GM21737 (cell line): ENCODE results near the gene PDCD7.
"Not testable (repeated sequence)": the region's sequence is repeated elsewhere in the genome, so short reads cannot be mapped to it uniquely, and the experiment has no call there.

Experiments used
- ATAC-seq: cut with Tn5 transposase; IDR thresholded peaks from one replicate; pipeline ENCODE4 v1.9.1; 2021; ENCODE audit warnings: mild to moderate bottlenecking, moderate library complexity; ENCODE audit not compliant: unreplicated experiment

The PDCD7 gene

GRCh38 chr15:65076486-65077290, 56.9 kb downstream of the PDCD7 start, which contains the start of gene KBTBD13:
Gene KBTBD13, plus strand, starts transcription at chr15:65076746. Its CDS starts 70 bp downstream, at chr15:65076816.
- ATAC-seq: no peak

GRCh38 chr15:65075607-65076395, 57.8 kb downstream of the PDCD7 start:
- not testable (repeated sequence) for ATAC-seq

GRCh38 chr15:65074946-65075345, 58.7 kb downstream of the PDCD7 start:
- not testable (repeated sequence) for ATAC-seq

GRCh38 chr15:65072617-65073016, 61.0 kb downstream of the PDCD7 start:
- ATAC-seq: no peak

DNA sequence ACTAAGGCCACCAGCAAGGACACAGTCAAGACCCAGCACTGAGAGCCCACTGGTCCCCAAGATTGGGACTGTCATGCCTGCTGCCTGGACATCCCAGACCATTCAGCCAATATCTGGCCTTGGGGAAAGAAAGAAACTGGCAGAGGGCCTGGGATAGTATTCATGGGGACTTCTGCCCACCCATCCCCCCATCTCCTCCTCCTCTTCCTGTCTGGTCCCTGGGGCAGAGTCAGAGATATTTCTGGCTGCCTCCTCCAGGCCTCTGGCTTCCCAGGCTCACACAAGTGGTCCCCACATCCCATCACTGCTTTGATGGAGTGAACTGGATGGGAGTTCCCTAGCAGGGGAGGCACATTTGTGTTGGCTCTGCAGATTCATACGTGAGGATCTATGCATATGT, 61.6 kb downstream of the PDCD7 start:
- ATAC-seq: no peak

DNA sequence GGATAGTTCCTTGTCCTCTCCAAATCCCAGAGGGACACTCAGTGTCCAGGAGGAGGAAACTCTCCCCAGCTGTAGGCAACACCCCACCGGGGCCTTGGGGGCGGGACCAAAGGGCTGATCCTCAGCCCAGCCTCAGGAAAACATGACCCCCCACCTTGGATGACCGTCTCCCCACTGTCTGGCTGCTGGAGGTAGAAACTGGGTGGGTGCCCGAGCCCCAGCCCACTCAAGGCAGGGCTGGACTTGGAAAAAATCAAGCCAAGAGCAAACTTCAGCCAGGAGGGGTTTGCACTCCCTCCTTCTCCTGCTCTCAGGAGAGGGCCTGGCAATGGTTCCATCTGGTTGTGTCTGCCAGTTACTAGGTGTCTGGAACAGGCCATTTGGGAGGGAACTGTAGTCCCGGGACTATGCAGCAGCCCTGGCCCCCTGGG, 62.2 kb downstream of the PDCD7 start:
- ATAC-seq: no peak

- no peak for ATAC-seq
These were observed 63.6 kb downstream of the PDCD7 start for GRCh38 chr15:65069779-65070546.

DNA sequence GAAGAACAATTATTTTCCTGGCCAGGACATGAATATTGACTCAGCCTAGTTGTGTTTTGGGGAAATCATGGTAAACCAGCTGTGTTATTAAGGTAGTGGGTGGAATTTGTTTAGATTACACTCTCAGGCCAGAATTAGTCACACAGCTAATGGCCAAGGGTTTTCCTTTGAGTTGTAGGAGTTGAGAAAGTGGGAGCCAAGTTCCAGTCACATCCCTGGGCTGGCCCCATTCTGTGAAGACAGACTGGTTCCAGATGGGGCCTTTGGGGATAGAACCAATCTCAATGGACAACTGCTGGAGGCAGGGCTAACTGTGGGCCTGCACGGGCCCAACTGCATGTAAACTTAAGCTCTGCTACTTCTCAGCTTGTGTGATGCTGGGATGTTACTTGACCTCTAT, 64.4 kb downstream of the PDCD7 start:
- ATAC-seq: no peak

DNA sequence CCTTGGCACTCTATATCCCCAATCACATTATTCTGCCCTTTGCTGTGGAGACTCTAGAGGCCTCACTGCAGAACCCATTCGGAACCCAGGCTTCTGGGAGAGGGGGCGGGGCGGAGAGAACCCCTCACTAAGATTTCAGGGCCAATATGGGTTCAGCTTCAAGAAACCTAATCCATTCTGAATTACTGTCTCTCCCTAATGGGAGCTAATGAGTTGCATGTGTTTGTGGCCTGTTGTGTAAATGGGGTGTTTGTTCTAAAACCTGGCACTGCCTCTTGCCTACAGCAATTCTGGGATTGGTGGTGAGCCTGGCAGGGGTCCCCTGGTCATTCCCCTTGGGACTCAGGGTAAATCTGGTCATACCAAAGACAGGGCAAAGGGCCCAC, 65.2 kb downstream of the PDCD7 start:
- no peak for ATAC-seq

DNA sequence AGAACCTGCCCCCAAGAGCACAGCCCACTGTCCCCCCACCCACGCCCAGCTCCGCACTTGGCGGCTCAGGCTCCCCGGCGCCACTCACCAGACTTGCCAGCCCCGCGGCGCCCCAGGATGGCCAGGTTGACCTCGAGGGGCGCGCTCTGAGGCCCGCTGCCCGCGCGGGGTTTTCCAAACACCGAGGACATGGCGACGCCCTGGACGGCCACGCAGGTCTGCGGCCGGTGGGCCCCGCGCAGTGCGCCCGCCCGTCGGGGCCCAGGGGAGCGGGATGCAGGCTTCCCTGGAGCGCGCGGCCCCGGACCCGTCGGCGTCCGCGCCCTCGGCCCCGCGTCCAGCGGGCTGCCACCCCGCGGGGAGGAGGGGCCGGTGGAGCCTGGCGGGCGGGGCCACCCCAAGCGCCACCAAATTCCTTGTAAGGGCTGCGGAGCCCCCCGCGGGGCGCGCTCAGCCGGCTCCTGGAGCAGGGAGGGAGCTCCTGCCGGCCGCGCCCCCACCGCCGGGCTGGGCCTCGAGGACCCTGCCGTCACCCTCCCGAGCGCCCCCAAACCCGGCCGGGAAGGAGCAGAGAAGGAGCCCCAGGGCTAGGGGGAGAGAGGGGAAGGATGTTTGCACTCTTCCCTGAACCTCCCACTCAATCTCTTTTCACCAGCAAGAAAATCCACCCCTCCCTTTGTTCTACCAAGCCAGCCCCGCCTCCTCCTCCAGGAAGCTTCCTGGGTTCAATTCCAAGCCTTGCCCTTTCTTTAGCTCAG, 65.8 kb downstream of the PDCD7 start, which contains the start of gene RASL12:
RASL12 (minus strand) TSS at position 347 of the 758 bp plus-strand sequence; CDS start at position 191, 156 bp downstream.
- ATAC-seq: no peak
